Testis (tissue), 2 donors: Measurements from ENCODE around the gene SEC62.

Experiments
- POLR2A ChIP-seq: fragments of 450-650 bp; IDR thresholded peaks from one replicate; pipeline ENCODE4 v1.6.1; 2017; ENCODE audit warnings: antibody characterized with exemption, mild to moderate bottlenecking, moderate library complexity
- TF ChIP-seq, protein P1 (sequence below), 3 experiments: fragments of 450-650 bp in 2 of 3; fragments of 200-600 bp in 1 of 3; sonication (generic) in 1 of 3; IDR thresholded peaks; one replicate each; pipeline ENCODE4 v1.5.1; 2016 to 2019; ENCODE audit warnings: antibody characterized with exemption in 3 of 3, mild to moderate bottlenecking in 2 of 3, moderate library complexity in 1 of 3

DNA sequence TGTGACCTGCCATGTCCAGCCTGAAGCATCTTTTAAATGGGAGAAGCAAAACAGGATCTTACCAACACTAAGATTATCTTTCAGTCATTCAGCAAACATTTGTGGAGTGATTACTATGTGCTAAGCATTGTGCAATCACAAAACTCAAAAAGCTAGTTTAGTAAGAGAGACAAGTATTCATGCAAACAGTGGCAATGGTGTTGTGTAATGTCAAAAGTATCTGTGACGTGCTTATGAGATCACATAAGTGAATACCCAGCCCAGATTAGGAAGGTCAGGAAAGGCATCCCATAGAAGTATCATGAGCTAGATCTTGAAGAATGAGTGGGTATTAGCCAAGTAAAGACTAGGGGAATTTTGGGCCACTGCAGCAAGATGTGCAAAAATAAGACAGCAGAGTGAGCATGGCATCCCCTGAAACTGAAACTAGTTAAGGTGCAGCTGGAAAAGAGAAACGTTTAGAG is 32.1 kb downstream of the SEC62 start:
- TF ChIP-seq, protein P1, sequence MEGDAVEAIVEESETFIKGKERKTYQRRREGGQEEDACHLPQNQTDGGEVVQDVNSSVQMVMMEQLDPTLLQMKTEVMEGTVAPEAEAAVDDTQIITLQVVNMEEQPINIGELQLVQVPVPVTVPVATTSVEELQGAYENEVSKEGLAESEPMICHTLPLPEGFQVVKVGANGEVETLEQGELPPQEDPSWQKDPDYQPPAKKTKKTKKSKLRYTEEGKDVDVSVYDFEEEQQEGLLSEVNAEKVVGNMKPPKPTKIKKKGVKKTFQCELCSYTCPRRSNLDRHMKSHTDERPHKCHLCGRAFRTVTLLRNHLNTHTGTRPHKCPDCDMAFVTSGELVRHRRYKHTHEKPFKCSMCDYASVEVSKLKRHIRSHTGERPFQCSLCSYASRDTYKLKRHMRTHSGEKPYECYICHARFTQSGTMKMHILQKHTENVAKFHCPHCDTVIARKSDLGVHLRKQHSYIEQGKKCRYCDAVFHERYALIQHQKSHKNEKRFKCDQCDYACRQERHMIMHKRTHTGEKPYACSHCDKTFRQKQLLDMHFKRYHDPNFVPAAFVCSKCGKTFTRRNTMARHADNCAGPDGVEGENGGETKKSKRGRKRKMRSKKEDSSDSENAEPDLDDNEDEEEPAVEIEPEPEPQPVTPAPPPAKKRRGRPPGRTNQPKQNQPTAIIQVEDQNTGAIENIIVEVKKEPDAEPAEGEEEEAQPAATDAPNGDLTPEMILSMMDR (IDR thresholded peaks at IDR 0.05), result no peak
- TF ChIP-seq POLR2A, result no peak
